HepG2 (cell line): Measurements from ENCODE around the gene RHOT2. TPM values are rescaled to one million over a fixed set of nuclear protein-coding genes. Genes with fewer than 3 reads are reported as not detected.

Source experiments
- ATAC-seq: fragments of 200-7000 bp; cut with Tn5 transposase; 3 replicates; pipeline ENCODE4 v1.9.1; 2020; ENCODE audit warnings: mild to moderate bottlenecking, moderate library complexity
- BruUV-seq: library from RNA; stranded (reverse); fragments of 400-500 nt; replicated peaks from 2 replicates; lab custom pipeline; 2021; lab: Mats Ljungman, UMichigan
- CTCF ChIA-PET: fragments of 300-600 bp; formaldehyde crosslinking; extraction: SDS; loops from one replicate; lab custom pipeline; 2021; ENCODE audit warnings: low total read pairs, inconsistent platforms, low intra/inter-chr PET ratio; lab: Yijun Ruan, JAX
- POLR2A ChIA-PET: fragments of 350-600 bp; sonication (Branson Sonifier 250); formaldehyde crosslinking; loops from one replicate; lab custom pipeline; 2020; ENCODE audit warnings: antibody characterized with exemption, inconsistent platforms; lab: Yijun Ruan, JAX
- DNase-seq: peaks from one replicate; pipeline ENCODE4 v3.0.0-alpha.2; 2015; ENCODE audit warnings: low spot score
- FAIRE-seq: peaks from 3 replicates; lab custom pipeline; 2011; peaks lifted over from hg19 to GRCh38; lab: Jason Lieb, UNC
- H2AFZ ChIP-seq: one replicate; pipeline ENCODE4 v1.6.1; 2011; ENCODE audit warnings: low read length, inconsistent platforms
- H3K27ac ChIP-seq: fragments of 300-600 bp; 3 replicates; pipeline ENCODE4 v1.8.0; 2011; ENCODE audit warnings: mixed run types, mild to moderate bottlenecking, mixed read lengths, low read length, inconsistent platforms; ENCODE audit not compliant: insufficient read depth; ENCODE audit errors: extremely low read length
- H3K27me3 ChIP-seq, 2 experiments: fragments of 200-600 bp in 1 of 2; 2 replicates in 1 of 2; 3 replicates in 1 of 2; pipeline versions ENCODE4 v1.6.0 to v1.8.0; 2011; ENCODE audit warnings: low read length in 2 of 2, mild to moderate bottlenecking in 2 of 2, moderate library complexity in 2 of 2, inconsistent platforms in 1 of 2; ENCODE audit not compliant: insufficient read depth in 2 of 2, control insufficient read depth in 1 of 2
- H3K36me3 ChIP-seq, 2 experiments: fragments of 200-600 bp in 1 of 2; replicated peaks in 1 of 2; 2 replicates in 1 of 2; 3 replicates in 1 of 2; pipeline versions ENCODE4 v1.5.1 to v1.8.0; 2011; ENCODE audit warnings: low read length in 2 of 2, inconsistent platforms in 1 of 2; ENCODE audit not compliant: insufficient read depth in 2 of 2, control insufficient read depth in 1 of 2
- H3K4me1 ChIP-seq: 2 replicates; pipeline ENCODE4 v1.5.1; 2012; ENCODE audit warnings: low read length, inconsistent platforms; ENCODE audit not compliant: insufficient read depth
- H3K4me2 ChIP-seq: 2 replicates; pipeline ENCODE4 v1.6.0; 2011; ENCODE audit warnings: low read depth, low read length, inconsistent platforms
- H3K4me3 ChIP-seq, 3 experiments: fragments of 200-600 bp in 1 of 3; sonication (generic), shearing (Covaris generic) in 1 of 3; replicated peaks in 1 of 3; 2 replicates each; pipeline ENCODE4 v1.5.1; 2011 to 2016; ENCODE audit warnings: low read length in 3 of 3, inconsistent platforms in 2 of 3, low read depth in 2 of 3, mild to moderate bottlenecking in 2 of 3, control low read depth in 1 of 3, mixed read lengths in 1 of 3; ENCODE audit not compliant: insufficient read depth in 1 of 3
- H3K79me2 ChIP-seq: one replicate; pipeline ENCODE4 v1.6.1; 2011; ENCODE audit warnings: low read length, inconsistent platforms; ENCODE audit not compliant: insufficient read depth
- H3K9ac ChIP-seq: 2 replicates; pipeline ENCODE4 v1.6.0; 2011; ENCODE audit warnings: mild to moderate bottlenecking, low read depth, low read length, inconsistent platforms; ENCODE audit not compliant: insufficient read depth
- H3K9me3 ChIP-seq: 2 replicates; pipeline ENCODE4 v1.5.1; 2012; ENCODE audit warnings: mild to moderate bottlenecking, low read length
- H4K20me1 ChIP-seq: 2 replicates; pipeline ENCODE4 v1.6.0; 2011; ENCODE audit warnings: inconsistent platforms, mild to moderate bottlenecking, low read length, moderate library complexity; ENCODE audit not compliant: insufficient read depth
- AGO2 ChIP-seq: fragments of 200-400 bp; formaldehyde crosslinking; optimal IDR thresholded peaks from 2 replicates; pipeline ENCODE3; 2017; ENCODE audit warnings: mild to moderate bottlenecking, low read depth, low read length, moderate library complexity
- HNRNPL ChIP-seq: fragments of 200-400 bp; formaldehyde crosslinking; IDR thresholded peaks from 2 replicates; pipeline ENCODE4 v1.6.1; 2017; ENCODE audit warnings: mild to moderate bottlenecking, low read depth, low read length
- RBFOX2 ChIP-seq: fragments of 200-400 bp; formaldehyde crosslinking; IDR thresholded peaks from 2 replicates; pipeline ENCODE4 v1.6.1; 2017; ENCODE audit warnings: low read depth, mild to moderate bottlenecking, low read length
- SMAD1 ChIP-seq: sonication (generic); formaldehyde crosslinking; IDR thresholded peaks from 2 replicates; pipeline ENCODE4 v1.4.0; 2020; ENCODE audit warnings: missing genetic modification reagents, low read depth, mild to moderate bottlenecking, borderline replicate concordance
- WGBS: methylation state at CpG from one replicate; pipeline ENCODE4 v1.1.6; 2017; ENCODE audit warnings: low lambda C conversion rate; 5-methylcytosine and 5-hydroxymethylcytosine counted together
- in situ Hi-C: cut with HindIII; loops from 2 replicates; pipeline ENCODE4 v1.10.0; 2017; ENCODE audit warnings: low pct_unique_long_range_greater_than_20kb; ENCODE audit not compliant: extremely low pct_ligation_motif_present
- intact Hi-C: fragments of 100-400 bp; cut with micrococcal nuclease; formaldehyde crosslinking; loops from one replicate; pipeline ENCODE4 v1.10.0; 2022; ENCODE audit not compliant: unreplicated experiment
- polyA plus RNA-seq, 8 experiments: library from polyadenylated mRNA; depleted of rRNA in 3 of 8; stranded (reverse) in 7 of 8; unstranded in 1 of 8; fragments of >200 nt; fragmentation: Illumina TruSeq in 4 of 8; extraction: Trizol in 4 of 8; gene quantifications; 2 replicates each; pipeline versions ENCODE4 v1.2.1 to v1.2.3, GENCODE V29; 2011 to 2016; ENCODE audit warnings: low read depth in 4 of 8, missing spikeins in 1 of 8, mixed read lengths in 1 of 8; ENCODE audit not compliant: insufficient read depth in 1 of 8
- total RNA-seq, 5 experiments: library from RNA; depleted of rRNA; stranded (reverse); fragments of >200 nt; fragmentation: Illumina TruSeq; extraction: Trizol; gene quantifications; 2 replicates each; pipeline ENCODE4 v1.2.3, GENCODE V29; 2016; ENCODE audit warnings: low read depth in 1 of 5
- TF ChIP-seq, protein P1 (sequence below), 2 experiments: sonication (generic) in 1 of 2; formaldehyde crosslinking in 1 of 2; IDR thresholded peaks; 2 replicates each; pipeline versions ENCODE4 v1.4.0 to v1.6.1; 2016 to 2020; ENCODE audit warnings: borderline replicate concordance in 1 of 2, low read depth in 1 of 2, mild to moderate bottlenecking in 1 of 2, missing genetic modification reagents in 1 of 2

Gene RHOT2
- total and polyA plus RNA-seq, 2 of the 13 experiments (the other 11 are each of a cell fraction or from before 2014, with no cell fraction given), result 63.6 to 76.9 TPM

DNA sequence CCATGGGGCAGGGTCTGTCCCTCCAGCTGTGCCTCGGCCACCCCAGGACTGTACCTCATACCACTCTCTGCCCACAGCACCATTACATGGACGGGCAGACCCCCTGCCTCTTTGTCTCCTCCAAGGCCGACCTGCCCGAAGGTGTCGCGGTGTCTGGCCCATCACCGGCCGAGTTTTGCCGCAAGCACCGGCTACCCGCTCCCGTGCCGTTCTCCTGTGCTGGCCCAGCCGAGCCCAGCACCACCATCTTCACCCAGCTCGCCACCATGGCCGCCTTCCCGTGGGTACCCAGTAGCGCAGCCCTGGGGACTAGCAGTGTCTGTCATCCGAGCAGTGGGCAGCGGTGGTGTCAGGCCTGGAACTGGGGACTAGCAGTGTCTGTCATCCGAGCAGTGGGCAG is 4.9 kb downstream of the RHOT2 start:
- peaks cover 22 to 42% of the 10 kb centered on the region in 2 experiments; a peak in 4 of 5 replicates for H3K36me3 ChIP-seq
- intact Hi-C loops, result no loop called here

More for the DNA sequence above, 4.9 kb downstream of the RHOT2 start:
- no peak overlapping the region for H3K4me3 ChIP-seq
- ATAC-seq (no peak), DNase-seq (no peak), FAIRE-seq (no peak)
- H3K4me2 ChIP-seq, result no peak overlapping the region
- H3K9ac ChIP-seq, result no peak overlapping the region
- no peaks in the 10 kb centered on the region for H3K9me3 ChIP-seq
- BruUV-seq, result no TSS peak
- WGBS, result 100% methylated on average over 13 of the region's 21 CpGs
- CTCF ChIA-PET, result no interaction called here
- H3K27me3 ChIP-seq, result no peaks in the 10 kb centered on the region
- H3K79me2 ChIP-seq, result peaks cover 17% of the 10 kb centered on the region
- TF ChIP-seq HNRNPL (0 out of 2 replicates have a peak, but pooled peaks have one; percentile 15), RBFOX2 (peak; percentile 27; the same call in 1 of the 2 replicates), SMAD1 (CRISPR knock-in tag) (no peak), AGO2 (peak; percentile 12)
- TF ChIP-seq, protein P1, sequence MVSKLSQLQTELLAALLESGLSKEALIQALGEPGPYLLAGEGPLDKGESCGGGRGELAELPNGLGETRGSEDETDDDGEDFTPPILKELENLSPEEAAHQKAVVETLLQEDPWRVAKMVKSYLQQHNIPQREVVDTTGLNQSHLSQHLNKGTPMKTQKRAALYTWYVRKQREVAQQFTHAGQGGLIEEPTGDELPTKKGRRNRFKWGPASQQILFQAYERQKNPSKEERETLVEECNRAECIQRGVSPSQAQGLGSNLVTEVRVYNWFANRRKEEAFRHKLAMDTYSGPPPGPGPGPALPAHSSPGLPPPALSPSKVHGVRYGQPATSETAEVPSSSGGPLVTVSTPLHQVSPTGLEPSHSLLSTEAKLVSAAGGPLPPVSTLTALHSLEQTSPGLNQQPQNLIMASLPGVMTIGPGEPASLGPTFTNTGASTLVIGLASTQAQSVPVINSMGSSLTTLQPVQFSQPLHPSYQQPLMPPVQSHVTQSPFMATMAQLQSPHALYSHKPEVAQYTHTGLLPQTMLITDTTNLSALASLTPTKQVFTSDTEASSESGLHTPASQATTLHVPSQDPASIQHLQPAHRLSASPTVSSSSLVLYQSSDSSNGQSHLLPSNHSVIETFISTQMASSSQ (IDR thresholded peaks at IDR 0.05; ENCODE audit: low read depth), result no peak
- TF ChIP-seq, protein P1 (CRISPR knock-in tag; IDR thresholded peaks at IDR 0.05; ENCODE audit: borderline replicate concordance), result no peak
- no peak overlapping the region for H2AFZ ChIP-seq
- no peaks in the 10 kb centered on the region for H4K20me1 ChIP-seq
- H3K4me1 ChIP-seq, result peaks cover 32% of the 10 kb centered on the region
- POLR2A ChIA-PET, result no interaction called here
- in situ Hi-C loops, result no loop called here
- H3K27ac ChIP-seq, result no peak overlapping the region
